Hindlimb muscle (tissue), 1 donor: Measurements from ENCODE around the gene DRC7. TPM values are rescaled to one million over a fixed set of nuclear protein-coding genes. Genes with fewer than 3 reads are reported as not detected.

Source experiments
- DNase-seq: peaks from one replicate; pipeline ENCODE4 v3.0.0-alpha.2; 2013
- polyA plus RNA-seq: library from polyadenylated mRNA; unstranded; fragments of 120-200 nt; gene quantifications from one replicate; pipeline ENCODE4 v1.2.1, GENCODE V29; 2013; ENCODE audit not compliant: insufficient read length

The DRC7 gene
- polyA plus RNA-seq, 1 donor = not detected

GRCh38 chr16:57679016-57679415, 15.6 kb upstream of the DRC7 start:
- no peak for DNase-seq

DNA sequence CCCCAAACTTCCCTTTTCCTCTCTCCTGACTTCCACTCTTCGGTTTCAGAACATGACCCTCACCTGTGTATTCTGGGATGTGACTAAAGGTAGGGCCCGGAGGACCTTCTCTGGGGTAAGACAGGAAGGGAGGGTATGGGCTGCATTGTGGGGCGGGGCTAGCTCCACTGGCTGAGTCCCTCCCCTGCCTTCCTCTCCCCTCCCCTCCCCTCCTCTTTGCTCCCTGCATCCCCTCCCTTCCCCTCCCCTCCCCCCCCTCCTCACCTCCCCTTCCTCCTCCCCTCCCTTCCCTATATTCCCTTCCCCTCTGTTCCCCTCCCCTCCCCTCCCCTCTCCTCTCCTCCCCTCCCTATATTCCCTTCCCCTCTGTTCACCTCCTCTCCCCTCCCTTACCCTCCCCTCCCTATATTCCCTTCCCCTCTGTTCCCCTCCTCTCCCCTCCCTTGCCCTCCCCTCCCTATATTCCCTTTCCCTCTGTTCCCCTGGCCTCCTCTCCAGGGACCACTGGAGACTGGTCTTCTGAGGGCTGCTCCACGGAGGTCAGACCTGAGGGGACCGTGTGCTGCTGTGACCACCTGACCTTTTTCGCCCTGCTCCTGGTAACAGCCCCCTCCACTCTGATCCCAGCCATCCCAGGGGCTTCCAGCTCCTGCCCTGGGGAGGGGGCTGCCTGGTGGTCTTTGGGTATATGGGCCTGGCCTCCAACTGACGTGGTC, 14.7 kb upstream of the DRC7 start:
- DNase-seq = no peak

DNA sequence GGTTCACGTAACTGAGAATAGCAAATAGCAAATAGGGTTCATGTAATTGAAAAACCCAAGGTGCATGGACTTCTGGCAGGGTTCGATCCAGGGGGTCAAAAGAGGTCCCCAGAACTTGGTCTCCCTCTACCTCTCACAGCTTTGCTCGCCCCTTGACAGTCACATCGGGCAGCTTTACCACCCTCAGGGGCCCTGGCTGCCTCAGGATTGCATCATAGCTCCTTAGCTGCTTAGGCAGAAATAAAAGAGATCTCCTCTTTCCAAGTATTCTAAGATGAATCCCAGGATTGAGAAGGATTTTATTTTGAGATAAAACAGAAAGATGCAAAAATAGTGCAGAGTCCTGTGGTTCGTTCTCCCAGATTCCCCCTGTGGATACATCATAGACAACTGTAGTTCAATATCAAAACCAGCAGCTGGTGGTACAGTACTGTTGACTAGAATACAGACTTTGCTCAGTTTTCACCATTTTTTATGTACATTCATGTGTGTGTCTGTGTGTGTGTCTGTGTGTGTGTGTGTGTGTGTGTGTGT, 13.7 kb upstream of the DRC7 start:
- DNase-seq = no peak

- no peak for DNase-seq
These were observed 12.5 kb upstream of the DRC7 start for GRCh38 chr16:57681950-57682728.

- no peak for DNase-seq
These were observed 11.6 kb upstream of the DRC7 start for GRCh38 chr16:57682809-57683635.

- no peak for DNase-seq
These were observed 10.7 kb upstream of the DRC7 start for GRCh38 chr16:57683636-57684545.

DNA sequence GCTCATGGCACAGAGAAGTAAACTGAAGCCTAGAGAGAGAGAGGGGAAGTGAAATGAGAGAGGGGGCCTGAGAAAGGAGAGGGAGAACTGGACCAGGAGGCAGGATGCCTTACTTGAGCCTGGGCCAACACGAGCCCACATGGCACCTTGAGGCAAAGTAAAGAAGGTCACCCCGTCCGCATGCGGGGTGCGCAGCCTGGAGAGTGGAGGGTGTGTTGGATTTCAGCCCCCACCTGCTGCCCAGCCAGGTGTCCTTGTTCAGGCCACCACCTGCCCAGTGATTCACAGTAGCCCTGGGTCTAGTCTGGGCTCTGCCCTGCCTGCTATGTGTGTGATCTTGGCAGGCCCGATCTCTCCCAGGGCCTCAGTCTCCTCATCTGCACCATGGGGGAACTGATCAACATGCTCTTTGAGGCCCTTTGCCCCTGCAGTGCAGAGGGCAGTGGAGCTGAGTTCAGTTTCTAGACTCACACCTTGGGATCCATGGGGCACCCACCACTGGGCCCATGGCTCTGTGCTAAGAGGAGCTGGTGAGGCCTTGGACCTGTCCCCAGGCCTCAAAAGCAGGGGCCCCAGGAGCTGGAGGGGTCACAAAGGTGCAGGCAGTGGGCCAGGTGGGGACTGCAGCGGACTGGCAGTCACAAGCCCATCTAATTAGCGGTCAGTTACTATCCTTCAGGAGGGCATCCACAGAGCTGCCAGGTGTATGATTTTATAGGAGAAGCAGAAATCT, 9.8 kb upstream of the DRC7 start:
- DNase-seq = no peak

- DNase-seq = no peak
These were observed 9.0 kb upstream of the DRC7 start for GRCh38 chr16:57685633-57686032.

DNA sequence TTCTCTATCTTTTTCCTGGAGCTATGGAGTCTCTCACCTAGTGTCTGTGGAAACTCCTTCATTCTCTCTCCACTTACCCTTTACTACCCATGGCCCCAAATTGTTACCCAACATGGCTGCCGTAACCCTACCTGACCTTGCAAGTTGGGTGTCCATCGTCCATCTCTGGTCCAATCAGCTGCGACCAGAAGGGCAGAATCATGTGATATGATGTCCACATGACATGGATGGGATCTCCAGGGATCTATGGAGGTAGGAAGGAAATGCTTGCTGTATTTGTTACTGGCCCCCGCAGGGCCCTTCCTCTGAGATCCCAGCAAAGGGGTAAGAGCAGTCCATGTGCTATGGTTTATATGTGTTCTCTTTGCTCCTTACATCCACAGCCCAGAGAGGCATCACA, 8.0 kb upstream of the DRC7 start:
- no peak for DNase-seq

DNA sequence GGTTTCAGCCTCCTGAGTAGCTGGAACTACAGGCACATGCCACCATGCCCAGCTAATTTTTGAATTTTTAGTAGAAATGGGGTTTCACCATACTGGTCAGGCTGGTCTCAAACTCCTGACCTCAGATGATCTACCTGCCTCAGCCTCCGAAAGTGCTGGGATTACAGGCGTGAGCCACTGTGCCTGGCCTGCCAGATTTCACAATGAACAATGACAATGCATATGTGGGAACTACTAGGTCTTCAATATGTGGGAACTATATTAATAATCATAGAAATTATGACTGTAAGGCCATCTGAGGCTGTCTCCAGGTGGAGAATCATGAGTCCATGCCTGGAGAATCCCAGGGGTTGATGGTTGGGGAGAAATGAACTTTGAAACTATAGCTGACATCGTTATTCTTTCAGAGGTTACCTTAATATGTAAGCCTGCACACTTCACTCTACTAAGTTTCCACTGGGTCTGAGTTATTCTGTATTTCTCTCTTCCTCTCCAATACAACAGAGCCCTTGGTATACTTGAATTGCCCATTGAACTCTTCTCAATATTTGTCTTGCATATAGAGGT, 7.2 kb upstream of the DRC7 start:
- no peak for DNase-seq

GRCh38 chr16:57688487-57688986, 6.1 kb upstream of the DRC7 start:
- no peak for DNase-seq

DNA sequence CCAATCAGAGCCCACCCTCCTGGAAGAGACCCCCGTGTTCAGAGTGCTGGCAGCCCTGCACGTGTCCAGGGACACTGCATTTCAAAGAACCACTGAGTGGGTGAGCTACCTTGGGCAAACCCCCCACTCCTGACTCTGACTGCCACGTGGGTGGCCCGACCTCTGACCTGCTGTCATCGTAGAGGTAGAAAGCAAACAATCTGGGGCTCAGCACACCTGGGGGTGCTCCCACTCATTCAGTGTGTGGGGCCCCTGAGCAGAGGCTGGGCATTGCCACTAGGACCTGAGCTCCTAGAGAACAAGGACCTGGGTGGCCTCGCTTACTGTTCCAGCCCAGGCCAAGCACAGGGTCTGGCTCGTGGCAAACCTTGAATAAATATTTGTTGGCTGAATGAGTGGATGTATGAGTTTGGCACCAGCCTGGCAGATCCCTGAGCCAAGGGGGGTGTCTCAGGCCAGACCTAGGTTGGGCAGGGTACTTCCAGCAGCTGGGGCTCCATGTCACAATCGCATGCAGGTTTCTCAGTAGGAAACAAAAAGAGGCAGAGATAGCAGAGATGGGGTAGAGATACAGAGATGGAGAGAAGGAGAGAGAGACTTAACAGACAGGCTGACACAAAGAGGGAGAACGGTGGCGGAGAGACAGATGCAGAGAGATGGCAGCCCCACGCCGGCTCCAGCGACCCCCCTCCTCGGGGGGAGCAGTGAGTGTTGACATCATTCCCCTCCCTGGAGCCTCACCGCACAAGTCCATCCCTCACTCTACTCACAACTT, 5.4 kb upstream of the DRC7 start:
- DNase-seq = no peak

- DNase-seq = no peak
These were observed 4.6 kb upstream of the DRC7 start for GRCh38 chr16:57689762-57690558.

DNA sequence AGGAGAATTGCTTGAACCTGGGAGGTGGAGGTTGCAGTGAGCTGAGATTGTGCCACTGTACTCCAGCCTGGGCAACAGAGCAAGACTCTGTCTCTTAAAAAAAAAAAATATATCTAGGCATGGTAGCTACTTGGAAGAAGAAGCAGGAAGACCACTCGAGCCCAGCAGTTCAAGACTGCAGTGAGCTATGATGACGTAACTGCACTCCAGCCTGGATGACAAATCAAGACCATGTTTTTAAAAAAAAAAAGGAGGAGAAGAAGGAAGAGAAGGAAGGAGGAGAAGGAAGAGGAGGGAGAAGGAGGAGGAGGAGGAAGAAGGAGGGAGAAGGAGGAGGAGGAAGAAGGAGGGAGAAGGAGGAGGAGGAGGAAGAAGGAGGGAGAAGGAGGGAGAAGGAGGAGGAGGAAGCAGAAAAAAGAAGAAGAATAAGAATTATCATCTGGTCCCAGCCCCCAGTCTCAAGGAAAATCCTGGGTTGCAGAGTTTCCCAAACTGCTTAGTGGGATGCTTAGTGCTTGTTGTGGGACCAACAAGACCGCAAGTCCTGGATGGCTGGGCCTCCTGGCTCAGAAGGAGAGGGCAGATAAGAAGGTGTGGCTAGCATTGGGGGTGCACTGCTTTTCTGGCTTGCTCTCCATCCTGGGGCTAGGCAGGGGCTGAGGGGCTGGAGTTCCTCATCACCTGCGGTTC, 3.7 kb upstream of the DRC7 start:
- no peak for DNase-seq

GRCh38 chr16:57692636-57693035, 2.0 kb upstream of the DRC7 start:
- DNase-seq = no peak

DNA sequence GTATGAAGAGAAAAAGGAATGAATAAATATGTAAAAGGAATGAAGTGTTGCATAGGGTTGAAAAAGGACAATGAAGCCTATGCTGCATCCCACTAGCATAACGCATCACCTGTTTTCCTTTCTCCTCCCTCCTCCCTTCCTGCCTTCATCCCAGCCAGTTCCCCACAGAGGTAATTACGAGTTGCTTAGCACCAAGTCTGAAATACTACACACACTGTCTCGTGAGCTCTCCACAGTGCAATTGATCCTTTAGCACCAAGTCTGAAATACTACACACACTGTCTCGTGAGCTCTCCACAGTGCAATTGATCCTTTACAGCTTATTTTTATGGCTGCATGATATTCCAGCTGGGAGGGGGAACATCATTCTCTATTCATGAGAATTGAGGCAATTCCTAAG, 1.1 kb upstream of the DRC7 start:
- no peak for DNase-seq

DNA sequence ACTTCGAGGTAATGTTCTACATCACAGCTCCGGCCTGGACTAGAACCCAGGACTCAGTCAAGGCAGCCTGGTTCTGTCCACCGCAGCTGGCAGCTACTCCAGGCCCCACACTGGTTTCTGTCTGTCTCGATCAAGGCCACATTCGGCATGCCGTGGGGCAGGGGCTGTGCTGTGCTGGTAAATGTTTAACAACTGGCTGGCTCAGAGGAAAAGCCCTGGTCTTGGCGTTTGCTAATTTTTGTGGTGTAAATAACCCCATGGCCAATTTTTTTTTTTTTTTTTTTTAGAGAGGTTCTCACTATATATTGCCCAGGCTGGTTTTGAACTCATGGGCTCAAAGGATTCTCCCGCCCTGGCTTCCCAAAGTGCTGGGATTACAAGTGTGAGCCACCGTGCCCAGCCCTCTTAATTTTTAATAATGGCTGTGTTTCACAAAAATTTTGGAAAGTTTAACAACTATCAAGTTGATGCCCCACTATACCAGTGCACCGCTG, 328 bp upstream of the DRC7 start:
- DNase-seq = no peak

- no peak for DNase-seq
These were observed 1.1 kb downstream of the DRC7 start for GRCh38 chr16:57695680-57696069.
